GM12801 (cell line): ENCODE measurements around the gene PJVK.

Experiments
- CTCF ChIP-seq: IDR thresholded peaks from one replicate; pipeline ENCODE4 v1.5.1; 2011; ENCODE audit warnings: control low read depth; ENCODE audit not compliant: insufficient read length; ENCODE audit errors: extremely low read depth

Gene PJVK

GRCh38 chr2:178425255-178425827 is 25.8 kb upstream of the PJVK start:
- no peak for TF ChIP-seq CTCF

GRCh38 chr2:178426388-178426787 is 24.8 kb upstream of the PJVK start:
- TF ChIP-seq CTCF: no peak

- TF ChIP-seq CTCF: no peak
Observed at GRCh38 chr2:178427458-178427857, 23.7 kb upstream of the PJVK start.

- no peak for TF ChIP-seq CTCF
Observed at GRCh38 chr2:178428396-178428806, 22.8 kb upstream of the PJVK start.

GRCh38 chr2:178429336-178429735 is 21.8 kb upstream of the PJVK start:
- no peak for TF ChIP-seq CTCF

GRCh38 chr2:178436662-178437061 is 14.5 kb upstream of the PJVK start:
- no peak for TF ChIP-seq CTCF

- TF ChIP-seq CTCF: no peak
Observed at GRCh38 chr2:178441426-178441825, 9.8 kb upstream of the PJVK start.

GRCh38 chr2:178448968-178449661 is 2.1 kb upstream of the PJVK start:
- no peak for TF ChIP-seq CTCF
